Cardiac fibroblast (primary cell): Measurements from ENCODE around the gene SRRM1.

Experiments used
- DNase-seq, 2 donors: peaks; one replicate each; pipeline versions ENCODE4 v3.0.0 to v3.0.0-alpha.2; 2010; ENCODE audit warnings: low read depth in 2 of 2
- H3K4me3 ChIP-seq, 2 donors: replicated peaks in 1 of 2; 1 replicate in 1 of 2; 2 replicates in 1 of 2; pipeline ENCODE4 v1.5.1; 2011; ENCODE audit warnings: low read depth in 2 of 2, low read length in 2 of 2, mild to moderate bottlenecking in 2 of 2, moderate library complexity in 1 of 2
- TF ChIP-seq, protein P1 (sequence below): IDR thresholded peaks from one replicate; pipeline ENCODE4 v1.5.1; 2011; ENCODE audit warnings: low read depth, mild to moderate bottlenecking, low read length, inconsistent platforms

SRRM1 gene

GRCh38 chr1:24605534-24606295 lies 37.4 kb upstream of the SRRM1 start:
- TF ChIP-seq, protein P1, sequence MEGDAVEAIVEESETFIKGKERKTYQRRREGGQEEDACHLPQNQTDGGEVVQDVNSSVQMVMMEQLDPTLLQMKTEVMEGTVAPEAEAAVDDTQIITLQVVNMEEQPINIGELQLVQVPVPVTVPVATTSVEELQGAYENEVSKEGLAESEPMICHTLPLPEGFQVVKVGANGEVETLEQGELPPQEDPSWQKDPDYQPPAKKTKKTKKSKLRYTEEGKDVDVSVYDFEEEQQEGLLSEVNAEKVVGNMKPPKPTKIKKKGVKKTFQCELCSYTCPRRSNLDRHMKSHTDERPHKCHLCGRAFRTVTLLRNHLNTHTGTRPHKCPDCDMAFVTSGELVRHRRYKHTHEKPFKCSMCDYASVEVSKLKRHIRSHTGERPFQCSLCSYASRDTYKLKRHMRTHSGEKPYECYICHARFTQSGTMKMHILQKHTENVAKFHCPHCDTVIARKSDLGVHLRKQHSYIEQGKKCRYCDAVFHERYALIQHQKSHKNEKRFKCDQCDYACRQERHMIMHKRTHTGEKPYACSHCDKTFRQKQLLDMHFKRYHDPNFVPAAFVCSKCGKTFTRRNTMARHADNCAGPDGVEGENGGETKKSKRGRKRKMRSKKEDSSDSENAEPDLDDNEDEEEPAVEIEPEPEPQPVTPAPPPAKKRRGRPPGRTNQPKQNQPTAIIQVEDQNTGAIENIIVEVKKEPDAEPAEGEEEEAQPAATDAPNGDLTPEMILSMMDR = no peak
- no peak overlapping the region for H3K4me3 ChIP-seq
- DNase-seq = no peak

DNA sequence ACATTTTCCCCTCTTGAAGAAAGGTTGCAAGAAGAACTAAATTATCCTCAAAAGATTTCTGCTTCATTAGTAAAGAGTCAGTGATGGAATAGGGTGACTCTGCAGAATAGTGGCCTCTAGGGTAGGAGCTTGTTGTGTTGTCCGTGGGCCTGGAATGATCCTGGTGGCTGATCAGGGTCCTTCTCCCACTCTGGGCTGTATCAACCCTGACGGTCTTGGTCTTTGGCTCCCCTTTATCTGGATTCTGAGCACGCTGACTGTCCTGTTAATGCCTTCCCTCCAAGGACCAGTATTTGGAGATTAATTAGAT lies 36.9 kb upstream of the SRRM1 start:
- no peak for DNase-seq
- no peak overlapping the region for H3K4me3 ChIP-seq
- TF ChIP-seq, protein P1 = no peak

GRCh38 chr1:24606621-24607020 lies 36.5 kb upstream of the SRRM1 start:
- DNase-seq = no peak
- H3K4me3 ChIP-seq = no peak overlapping the region
- TF ChIP-seq, protein P1 = no peak

- H3K4me3 ChIP-seq = no peak overlapping the region
- DNase-seq = no peak
- TF ChIP-seq, protein P1 = no peak
Observed at GRCh38 chr1:24609949-24610517, 33.1 kb upstream of the SRRM1 start.

DNA sequence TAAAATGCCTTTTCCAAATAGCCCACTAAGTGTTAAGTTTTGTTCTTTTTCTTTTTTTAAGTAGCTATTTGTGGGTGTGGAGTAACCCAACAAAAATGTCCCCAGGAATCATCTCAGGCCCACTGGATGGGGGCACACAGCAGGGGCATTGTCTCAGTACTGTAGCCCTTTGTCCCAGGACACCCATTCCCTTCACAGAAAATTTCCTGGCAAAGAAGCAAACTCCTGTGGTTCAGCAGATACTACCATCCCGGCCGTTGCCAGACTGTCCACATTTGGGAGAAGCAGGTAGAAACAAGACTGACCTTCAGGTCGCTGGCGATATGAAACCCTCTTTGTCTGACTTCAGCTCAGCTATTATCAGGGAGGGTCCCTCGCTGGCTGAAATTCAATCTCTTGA lies 23.7 kb upstream of the SRRM1 start:
- DNase-seq = no peak
- TF ChIP-seq, protein P1 = no peak
- no peak overlapping the region for H3K4me3 ChIP-seq

DNA sequence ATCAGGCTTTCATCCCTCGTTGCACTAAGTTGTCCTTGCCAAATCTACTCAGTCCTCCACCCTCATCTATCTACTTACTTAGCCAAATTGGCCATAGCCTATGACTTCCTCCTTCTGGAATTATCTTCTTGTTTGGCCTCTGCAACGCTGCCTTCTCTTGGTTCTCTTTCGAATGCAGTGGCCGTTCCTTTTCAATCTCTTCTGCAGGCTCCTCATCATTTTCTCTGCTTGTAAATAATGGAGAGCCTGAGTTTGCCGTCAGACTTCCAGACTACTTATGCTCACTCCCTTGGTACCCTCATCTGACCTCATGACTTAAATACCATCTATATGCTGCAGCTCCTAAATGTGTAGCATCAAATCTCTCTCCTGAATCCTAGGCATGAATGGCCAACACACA lies 22.4 kb upstream of the SRRM1 start:
- no peak for DNase-seq
- TF ChIP-seq, protein P1 = no peak
- no peak overlapping the region for H3K4me3 ChIP-seq

DNA sequence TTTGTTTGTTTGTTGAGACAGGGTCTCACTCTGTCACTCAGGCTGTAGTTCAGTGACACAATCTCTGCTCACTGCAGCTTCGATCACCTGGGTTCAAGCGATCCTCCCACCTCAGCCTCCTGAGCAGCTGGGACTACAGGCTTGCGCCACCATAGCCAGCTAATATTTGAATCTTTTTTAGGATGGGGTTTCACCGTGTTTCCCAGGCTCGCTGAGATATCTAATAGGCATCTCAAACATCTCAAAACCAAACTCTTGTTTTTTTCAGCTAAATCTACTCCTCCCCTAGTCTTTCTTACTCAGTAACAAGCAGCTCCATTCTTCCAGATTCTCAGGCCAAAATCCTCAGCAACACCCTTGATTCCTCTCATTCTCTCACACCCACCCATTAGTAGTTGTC lies 22.0 kb upstream of the SRRM1 start:
- TF ChIP-seq, protein P1 = no peak
- DNase-seq = peak in 1 of 2 donors; percentile 15
- no peak overlapping the region for H3K4me3 ChIP-seq
